Measurements from ENCODE around the gene CRIP2.

Gene CRIP2

GRCh38 chr14:105486163-105486973 lies 11.7 kb downstream of the CRIP2 start, which contains the start of gene CRIP1:
Gene CRIP1, plus strand, starts transcription at chr14:105486886. Its CDS starts 374 bp downstream, at chr14:105487260.
- TF ChIP-seq, protein P1, sequence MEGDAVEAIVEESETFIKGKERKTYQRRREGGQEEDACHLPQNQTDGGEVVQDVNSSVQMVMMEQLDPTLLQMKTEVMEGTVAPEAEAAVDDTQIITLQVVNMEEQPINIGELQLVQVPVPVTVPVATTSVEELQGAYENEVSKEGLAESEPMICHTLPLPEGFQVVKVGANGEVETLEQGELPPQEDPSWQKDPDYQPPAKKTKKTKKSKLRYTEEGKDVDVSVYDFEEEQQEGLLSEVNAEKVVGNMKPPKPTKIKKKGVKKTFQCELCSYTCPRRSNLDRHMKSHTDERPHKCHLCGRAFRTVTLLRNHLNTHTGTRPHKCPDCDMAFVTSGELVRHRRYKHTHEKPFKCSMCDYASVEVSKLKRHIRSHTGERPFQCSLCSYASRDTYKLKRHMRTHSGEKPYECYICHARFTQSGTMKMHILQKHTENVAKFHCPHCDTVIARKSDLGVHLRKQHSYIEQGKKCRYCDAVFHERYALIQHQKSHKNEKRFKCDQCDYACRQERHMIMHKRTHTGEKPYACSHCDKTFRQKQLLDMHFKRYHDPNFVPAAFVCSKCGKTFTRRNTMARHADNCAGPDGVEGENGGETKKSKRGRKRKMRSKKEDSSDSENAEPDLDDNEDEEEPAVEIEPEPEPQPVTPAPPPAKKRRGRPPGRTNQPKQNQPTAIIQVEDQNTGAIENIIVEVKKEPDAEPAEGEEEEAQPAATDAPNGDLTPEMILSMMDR (IDR thresholded peaks at IDR 0.05): no peak

DNA sequence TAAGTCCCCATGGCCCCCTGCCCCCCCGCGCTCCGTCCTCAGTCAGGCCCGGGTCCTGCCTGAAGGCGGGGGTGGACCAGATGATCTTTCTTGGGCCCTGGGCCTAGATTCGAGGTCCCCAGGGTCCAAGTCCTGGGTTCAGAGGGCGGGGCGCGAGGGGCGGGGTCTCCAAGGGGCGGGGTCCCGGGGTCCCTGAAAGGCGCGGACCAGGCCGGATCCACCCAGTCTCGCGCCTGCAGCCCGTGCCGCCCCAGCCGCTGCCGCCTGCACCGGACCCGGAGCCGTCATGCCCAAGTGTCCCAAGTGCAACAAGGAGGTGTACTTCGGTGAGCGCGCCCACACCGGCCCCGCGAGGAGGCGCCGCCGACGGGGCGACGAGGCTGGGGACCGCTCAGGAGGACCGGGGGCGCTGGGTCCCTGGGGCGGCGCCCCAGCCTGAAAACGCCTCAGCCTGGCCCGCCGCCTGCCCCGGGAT lies 12.4 kb downstream of the CRIP2 start:
- TF ChIP-seq, protein P1 (IDR thresholded peaks at IDR 0.05): no peak

DNA sequence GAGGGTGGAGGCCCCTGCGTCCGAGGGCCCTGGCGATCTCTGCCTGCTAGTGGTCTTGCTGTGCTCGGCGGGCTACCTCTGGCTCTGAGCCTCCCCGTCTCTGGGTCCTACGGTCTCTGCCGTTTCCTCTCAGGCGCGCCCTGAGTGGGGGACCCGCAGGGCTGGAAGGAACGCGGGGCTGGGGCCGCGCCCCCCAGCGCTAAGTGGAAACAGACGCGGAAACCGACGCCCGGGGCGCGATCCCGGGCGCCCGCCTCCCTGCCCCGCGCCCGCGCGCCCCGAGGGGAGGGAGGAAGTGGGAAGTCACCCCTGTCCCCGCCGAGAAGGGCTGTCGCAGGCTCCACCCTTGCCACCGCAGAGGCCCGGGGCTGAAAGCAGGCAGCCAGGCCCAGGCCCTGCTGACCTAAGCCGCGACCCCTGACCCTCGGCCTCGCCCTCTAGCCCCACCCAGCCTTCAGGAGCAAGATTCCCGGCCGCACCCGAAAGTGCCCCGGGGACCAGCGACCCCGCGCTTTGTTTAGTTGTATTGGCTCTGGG lies 12.9 kb downstream of the CRIP2 start:
- TF ChIP-seq, protein P1 (IDR thresholded peaks at IDR 0.05): no peak

DNA sequence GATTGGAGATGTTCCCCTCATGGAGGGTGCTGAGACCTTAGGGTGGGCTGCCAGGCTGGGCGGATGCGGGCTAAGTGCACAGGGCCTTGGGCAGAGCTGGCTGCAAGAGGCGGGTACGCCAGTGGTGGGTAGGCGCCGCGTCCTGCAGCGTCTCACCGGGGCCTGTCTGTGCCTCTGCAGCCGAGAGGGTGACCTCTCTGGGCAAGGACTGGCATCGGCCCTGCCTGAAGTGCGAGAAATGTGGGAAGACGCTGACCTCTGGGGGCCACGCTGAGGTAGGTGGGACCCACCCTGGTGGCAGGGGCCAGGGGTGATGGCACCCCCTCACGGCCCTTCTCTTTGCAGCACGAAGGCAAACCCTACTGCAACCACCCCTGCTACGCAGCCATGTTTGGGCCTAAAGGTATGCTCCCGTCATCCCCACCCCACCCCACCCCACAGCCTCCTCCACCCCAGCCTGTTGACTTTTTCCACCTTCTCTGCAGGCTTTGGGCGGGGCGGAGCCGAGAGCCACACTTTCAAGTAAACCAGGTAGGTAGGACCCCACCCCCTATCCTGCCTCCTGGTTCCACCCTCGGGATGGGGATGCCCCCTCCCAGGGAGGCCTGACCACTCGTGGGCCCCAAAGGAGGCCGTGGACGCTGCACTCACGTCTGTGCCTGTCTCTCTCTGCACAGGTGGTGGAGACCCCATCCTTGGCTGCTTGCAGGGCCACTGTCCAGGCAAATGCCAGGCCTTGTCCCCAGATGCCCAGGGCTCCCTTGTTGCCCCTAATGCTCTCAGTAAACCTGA lies 13.6 kb downstream of the CRIP2 start:
- TF ChIP-seq, protein P1 (IDR thresholded peaks at IDR 0.05): no peak

DNA sequence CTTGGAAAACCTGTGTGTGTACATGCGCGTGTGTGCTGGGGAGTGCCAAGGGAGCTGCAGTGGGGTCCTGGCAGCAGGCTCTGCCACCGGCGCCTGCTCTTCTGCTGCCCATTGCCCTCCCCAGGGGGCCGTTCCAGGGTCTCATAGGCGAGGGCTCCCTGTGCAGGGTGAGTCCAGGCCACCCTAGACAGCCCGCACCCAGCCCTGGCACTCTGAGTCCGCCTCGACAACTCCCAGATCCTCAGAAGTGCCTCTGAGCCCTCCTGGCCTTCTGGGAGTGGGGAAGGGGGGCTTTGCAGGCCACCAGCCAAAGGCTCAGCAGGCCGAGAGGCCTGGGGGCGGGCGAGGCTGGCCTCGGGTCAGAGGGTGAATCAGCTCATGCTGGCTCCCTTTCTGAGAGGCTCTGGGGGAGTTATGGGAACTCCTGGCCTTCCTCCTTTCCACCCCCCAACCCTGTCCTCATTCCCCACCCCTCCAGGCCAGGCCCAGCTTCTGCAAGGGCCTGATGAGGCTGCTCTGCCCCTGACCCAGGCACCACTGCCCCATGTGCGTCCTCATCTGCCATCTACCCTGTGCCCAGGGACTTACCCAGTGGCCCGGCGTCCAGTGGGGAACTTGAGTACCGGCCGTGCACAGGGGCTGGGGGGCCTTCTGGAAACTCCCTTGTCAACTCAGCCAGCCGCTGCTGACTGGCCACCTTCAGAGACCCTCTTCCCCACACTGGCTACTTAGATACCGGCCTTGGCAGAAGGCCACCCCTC lies 14.3 kb downstream of the CRIP2 start:
- TF ChIP-seq, protein P1 (IDR thresholded peaks at IDR 0.05): no peak

GRCh38 chr14:105489542-105490266 lies 15.1 kb downstream of the CRIP2 start:
- TF ChIP-seq, protein P1 (IDR thresholded peaks at IDR 0.05): peak; percentile 61
